Measurements from ENCODE around the gene IFNA7.
"Not testable (repeated sequence)": the region's sequence is repeated elsewhere in the genome, so short reads cannot be mapped to it uniquely, and the experiment has no call there.

IFNA7 gene

GRCh38 chr9:21205204-21205603 is 3.2 kb upstream of the IFNA7 start:
- TF ChIP-seq ZFP3 (CRISPR knock-in tag; IDR thresholded peaks at IDR 0.05), result no peak
- TF ChIP-seq ARNTL (CRISPR knock-in tag; IDR thresholded peaks at IDR 0.05; ENCODE audit: borderline replicate concordance, low read depth), result no peak
- TF ChIP-seq TOX (CRISPR knock-in tag; IDR thresholded peaks at IDR 0.05; ENCODE audit: borderline replicate concordance), result no peak
- no peak for TF ChIP-seq RARB (CRISPR knock-in tag; IDR thresholded peaks at IDR 0.05)
- TF ChIP-seq PPARA (CRISPR knock-in tag; IDR thresholded peaks at IDR 0.05; ENCODE audit: borderline replicate concordance), result no peak
- TF ChIP-seq PATZ1 (CRISPR knock-in tag; IDR thresholded peaks at IDR 0.05; ENCODE audit: borderline replicate concordance), result no peak
- TF ChIP-seq ZC3H10 (CRISPR knock-in tag; IDR thresholded peaks at IDR 0.05), result no peak
- no peak for TF ChIP-seq ZNF70 (CRISPR knock-in tag; IDR thresholded peaks at IDR 0.05)
- TF ChIP-seq GLIS3 (CRISPR knock-in tag; IDR thresholded peaks at IDR 0.05), result no peak
- TF ChIP-seq CREB5 (CRISPR knock-in tag; IDR thresholded peaks at IDR 0.05; ENCODE audit: low read depth), result no peak
- no peak for TF ChIP-seq OSR1 (CRISPR knock-in tag; IDR thresholded peaks at IDR 0.05)
- no peak for ATAC-seq

- peak; percentile 96 for ATAC-seq
Observed at GRCh38 chr9:21194867-21195776, 6.9 kb downstream of the IFNA7 start.

- ATAC-seq, result not testable (repeated sequence)
Observed at GRCh38 chr9:21187487-21187886, 14.5 kb downstream of the IFNA7 start, which contains the start of gene IFNA4. IFNA4 (minus strand) TSS chr9:21187587; CDS start chr9:21187531, 56 bp downstream.

GRCh38 chr9:21182810-21183736 is 18.9 kb downstream of the IFNA7 start:
- peak; percentile 92 for ATAC-seq

GRCh38 chr9:21174671-21175070 is 27.3 kb downstream of the IFNA7 start:
- TF ChIP-seq ARNTL (CRISPR knock-in tag; IDR thresholded peaks at IDR 0.05; ENCODE audit: borderline replicate concordance, low read depth) (no peak), GLIS3 (CRISPR knock-in tag; IDR thresholded peaks at IDR 0.05) (no peak), ZNF70 (CRISPR knock-in tag; IDR thresholded peaks at IDR 0.05) (no peak), TCF4 (CRISPR knock-in tag; IDR thresholded peaks at IDR 0.05; ENCODE audit: borderline replicate concordance) (no peak), ZFP30 (CRISPR knock-in tag; IDR thresholded peaks at IDR 0.05) (no peak), OSR1 (CRISPR knock-in tag; IDR thresholded peaks at IDR 0.05) (no peak), POU6F1 (CRISPR knock-in tag; IDR thresholded peaks at IDR 0.05; ENCODE audit: borderline replicate concordance, low read depth) (no peak), TSHZ2 (CRISPR knock-in tag; IDR thresholded peaks at IDR 0.05) (no peak), PATZ1 (CRISPR knock-in tag; IDR thresholded peaks at IDR 0.05; ENCODE audit: borderline replicate concordance) (no peak), ZNF565 (CRISPR knock-in tag; conservative IDR thresholded peaks at IDR 0.05; ENCODE audit: low read depth) (no peak), CREB5 (CRISPR knock-in tag; IDR thresholded peaks at IDR 0.05; ENCODE audit: low read depth) (no peak), ZFP3 (CRISPR knock-in tag; IDR thresholded peaks at IDR 0.05) (no peak), CSDC2 (CRISPR knock-in tag; IDR thresholded peaks at IDR 0.05) (no peak), PPARA (CRISPR knock-in tag; IDR thresholded peaks at IDR 0.05; ENCODE audit: borderline replicate concordance) (no peak), SNAI2 (CRISPR knock-in tag; IDR thresholded peaks at IDR 0.05) (no peak)
- no peak for ATAC-seq

Measured in SK-N-SH treated with all-trans-retinoic acid at 6 μM for 48 hours (cell line).